ENCODE data around the gene PCDHB5.
"Not testable (repeated sequence)": the region's sequence is repeated elsewhere in the genome, so short reads cannot be mapped to it uniquely, and the experiment has no call there.

The PCDHB5 gene

GRCh38 chr5:141149812-141150211 lies 14.8 kb downstream of the PCDHB5 start, which contains the start of gene PCDHB6:
Gene PCDHB6, plus strand, starts transcription at chr5:141150057. Its CDS starts 201 bp downstream, at chr5:141150258.
- no peak for TF ChIP-seq CTCF (IDR thresholded peaks at IDR 0.05; ENCODE audit: low read length, missing control alignments)
- no peak within 1 kb of the TSS for H3K4me3 ChIP-seq (replicated peaks; ENCODE audit: low read depth, low read length)
- DNase-seq (ENCODE audit: low read depth) = peak; percentile 6

GRCh38 chr5:141150224-141150992 lies 15.4 kb downstream of the PCDHB5 start:
- no peak for DNase-seq (ENCODE audit: low read depth)
- no peak for TF ChIP-seq CTCF (IDR thresholded peaks at IDR 0.05; ENCODE audit: low read length, missing control alignments)
- H3K4me3 ChIP-seq (replicated peaks; ENCODE audit: low read depth, low read length) = no peak overlapping the region

GRCh38 chr5:141150993-141151325 lies 16.0 kb downstream of the PCDHB5 start:
- DNase-seq (ENCODE audit: low read depth) = no peak
- TF ChIP-seq CTCF (IDR thresholded peaks at IDR 0.05; ENCODE audit: low read length, missing control alignments) = no peak
- no peak overlapping the region for H3K4me3 ChIP-seq (replicated peaks; ENCODE audit: low read depth, low read length)

- DNase-seq (ENCODE audit: low read depth); H3K4me3 ChIP-seq (replicated peaks; ENCODE audit: low read depth, low read length): not testable (repeated sequence)
Observed at GRCh38 chr5:141151632-141152031, 16.6 kb downstream of the PCDHB5 start.

- H3K4me3 ChIP-seq (replicated peaks; ENCODE audit: low read depth, low read length); DNase-seq (ENCODE audit: low read depth): not testable (repeated sequence)
Observed at GRCh38 chr5:141152096-141152495, 17.1 kb downstream of the PCDHB5 start.

GRCh38 chr5:141155540-141156374 lies 20.8 kb downstream of the PCDHB5 start:
- H3K4me3 ChIP-seq (replicated peaks; ENCODE audit: low read depth, low read length) = no peak overlapping the region
- DNase-seq (ENCODE audit: low read depth) = no peak
- TF ChIP-seq CTCF (IDR thresholded peaks at IDR 0.05; ENCODE audit: low read length, missing control alignments) = no peak

GRCh38 chr5:141157356-141157755 lies 22.4 kb downstream of the PCDHB5 start:
- H3K4me3 ChIP-seq (replicated peaks; ENCODE audit: low read depth, low read length); DNase-seq (ENCODE audit: low read depth): not testable (repeated sequence)

GRCh38 chr5:141157901-141158300 lies 22.9 kb downstream of the PCDHB5 start:
- DNase-seq (ENCODE audit: low read depth); H3K4me3 ChIP-seq (replicated peaks; ENCODE audit: low read depth, low read length): not testable (repeated sequence)
